ENCODE measurements around the gene CWC15.

Gene CWC15

DNA sequence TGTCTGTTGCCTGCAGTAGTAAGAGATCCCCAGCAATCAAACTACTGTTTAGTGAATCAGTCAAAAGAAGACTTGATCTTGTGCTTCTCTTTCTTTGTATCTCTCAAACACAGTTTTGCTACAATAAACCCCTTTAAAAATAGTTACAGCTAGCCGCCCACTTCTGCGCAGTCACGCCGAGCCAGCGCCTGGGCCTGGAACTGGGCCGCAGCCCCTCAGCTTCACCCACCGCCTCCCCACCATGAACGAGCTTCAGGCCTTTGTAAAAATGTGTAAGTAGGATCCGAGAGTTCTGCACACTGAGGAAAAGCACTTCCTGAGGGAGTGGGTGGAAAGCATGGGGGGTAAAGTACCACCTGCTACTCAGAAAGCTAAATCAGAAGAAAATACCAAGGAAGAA, 60.5 kb downstream of the CWC15 start:
- no peak for DNase-seq
